HG02840 (cell line): ENCODE results near the gene MYRFL.
"Not testable (repeated sequence)": the region's sequence is repeated elsewhere in the genome, so short reads cannot be mapped to it uniquely, and the experiment has no call there.

ENCODE experiments used
- ATAC-seq: cut with Tn5 transposase; IDR thresholded peaks from one replicate; pipeline ENCODE4 v1.9.1; 2021; ENCODE audit warnings: mild to moderate bottlenecking, moderate library complexity, moderate number of reproducible peaks; ENCODE audit not compliant: unreplicated experiment, low FRiP score

The MYRFL gene

DNA sequence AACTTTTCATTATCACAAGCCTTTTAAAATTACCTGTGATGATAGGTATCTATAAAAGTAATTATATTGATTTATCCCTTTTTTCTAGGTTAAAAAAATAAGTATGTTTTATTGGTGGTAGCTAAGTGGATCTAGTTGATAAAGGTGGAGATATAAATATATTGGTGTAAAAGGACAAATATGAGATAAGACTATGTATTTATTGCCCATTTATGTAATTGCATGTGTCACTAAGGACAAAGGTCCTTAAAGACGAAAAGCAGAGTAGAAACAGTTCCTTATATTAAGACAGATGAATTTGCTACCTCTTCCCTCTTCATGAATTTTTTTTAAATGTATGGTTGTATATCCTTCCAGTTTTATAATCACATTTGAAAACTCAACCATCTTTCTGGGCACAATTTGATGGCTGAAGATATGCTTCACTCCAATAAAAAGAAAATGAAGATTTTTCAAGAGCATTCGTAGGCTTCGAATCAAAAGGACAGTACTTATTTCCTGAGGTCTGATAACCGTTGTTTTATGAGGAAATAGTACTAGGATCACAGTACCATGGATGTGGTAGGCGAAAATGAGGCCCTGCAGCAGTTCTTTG is at the start of gene MYRFL:
MYRFL (plus strand) TSS at position 262 of the 595 bp plus-strand sequence; CDS start at position 553, 291 bp downstream.
- no peak for ATAC-seq

DNA sequence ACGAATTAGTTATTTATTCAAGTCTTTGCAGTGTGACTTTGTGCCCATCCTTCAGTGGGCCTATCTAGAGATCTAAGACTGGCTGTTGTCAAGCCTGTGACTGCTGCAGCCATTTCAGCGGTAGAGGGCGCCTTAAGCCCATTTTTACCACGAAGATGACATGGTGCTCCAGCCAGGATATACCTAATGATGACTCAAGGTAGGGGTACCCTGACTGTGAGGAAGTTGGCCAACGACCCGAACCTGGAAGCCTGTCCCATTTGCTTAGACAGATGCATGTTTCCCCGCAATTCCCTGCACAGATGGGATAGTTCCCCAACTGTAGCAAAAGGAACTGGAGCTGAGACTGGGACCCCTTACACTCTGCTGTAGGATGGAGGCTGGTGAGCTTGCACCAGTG is 45.1 kb upstream of the MYRFL start:
- ATAC-seq, result no peak

DNA sequence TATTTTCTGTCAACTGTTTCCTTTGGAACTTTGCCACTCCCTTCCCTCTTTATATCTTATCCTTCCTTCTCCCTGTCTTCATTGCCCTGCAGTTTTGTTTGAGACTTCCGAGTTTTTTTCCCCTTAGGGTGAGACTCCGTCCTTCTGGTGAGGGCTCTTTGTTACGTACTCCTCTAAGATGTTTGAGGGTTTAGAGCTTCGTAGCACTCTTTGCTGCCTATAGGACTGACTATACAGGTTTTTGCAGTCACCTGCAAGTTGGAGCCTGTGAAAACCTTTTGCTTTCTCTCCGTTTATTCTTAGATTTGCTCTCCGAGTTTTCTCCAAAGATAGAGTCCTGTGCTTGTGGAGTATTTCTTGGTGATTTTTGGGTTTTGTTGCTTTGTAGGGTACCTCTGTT is 41.7 kb upstream of the MYRFL start:
- no peak for ATAC-seq

DNA sequence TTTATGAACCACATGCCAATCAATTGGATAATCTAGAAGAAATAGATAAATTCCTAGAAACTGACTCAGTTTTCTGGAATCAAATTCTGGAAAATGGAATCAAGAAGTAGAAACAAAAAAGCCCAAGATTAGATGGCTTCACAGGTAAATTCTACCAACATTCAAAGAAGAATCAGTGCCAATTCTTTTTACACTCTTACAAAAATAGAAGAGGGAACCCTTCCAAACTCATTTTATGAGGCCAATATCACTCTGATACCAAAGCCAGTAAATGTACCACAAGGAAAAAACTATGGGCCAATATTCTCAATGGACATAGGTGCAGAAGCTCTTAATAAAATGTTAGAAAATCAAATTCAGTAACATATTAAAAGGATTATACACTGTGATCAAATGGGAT is 35.7 kb upstream of the MYRFL start:
- ATAC-seq, result no peak

DNA sequence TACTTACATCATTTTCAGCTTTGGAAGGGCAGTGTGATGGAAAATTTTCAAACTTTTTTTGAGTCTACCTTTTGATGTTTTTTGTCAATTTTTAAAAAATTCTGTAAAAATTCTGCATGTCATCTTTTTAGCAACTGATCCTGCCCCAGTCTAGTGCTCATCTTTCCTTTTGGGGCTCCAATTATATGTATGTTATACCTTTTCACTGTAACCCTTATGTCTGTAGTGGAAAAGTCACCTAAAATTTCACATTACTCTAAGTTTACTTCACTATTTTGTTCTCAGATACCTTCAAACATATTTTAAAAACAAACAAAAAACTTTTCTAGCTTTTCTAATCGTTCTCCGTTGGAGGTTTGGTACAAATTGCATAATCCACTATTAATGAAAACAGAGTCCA is 32.5 kb upstream of the MYRFL start:
- no peak for ATAC-seq

DNA sequence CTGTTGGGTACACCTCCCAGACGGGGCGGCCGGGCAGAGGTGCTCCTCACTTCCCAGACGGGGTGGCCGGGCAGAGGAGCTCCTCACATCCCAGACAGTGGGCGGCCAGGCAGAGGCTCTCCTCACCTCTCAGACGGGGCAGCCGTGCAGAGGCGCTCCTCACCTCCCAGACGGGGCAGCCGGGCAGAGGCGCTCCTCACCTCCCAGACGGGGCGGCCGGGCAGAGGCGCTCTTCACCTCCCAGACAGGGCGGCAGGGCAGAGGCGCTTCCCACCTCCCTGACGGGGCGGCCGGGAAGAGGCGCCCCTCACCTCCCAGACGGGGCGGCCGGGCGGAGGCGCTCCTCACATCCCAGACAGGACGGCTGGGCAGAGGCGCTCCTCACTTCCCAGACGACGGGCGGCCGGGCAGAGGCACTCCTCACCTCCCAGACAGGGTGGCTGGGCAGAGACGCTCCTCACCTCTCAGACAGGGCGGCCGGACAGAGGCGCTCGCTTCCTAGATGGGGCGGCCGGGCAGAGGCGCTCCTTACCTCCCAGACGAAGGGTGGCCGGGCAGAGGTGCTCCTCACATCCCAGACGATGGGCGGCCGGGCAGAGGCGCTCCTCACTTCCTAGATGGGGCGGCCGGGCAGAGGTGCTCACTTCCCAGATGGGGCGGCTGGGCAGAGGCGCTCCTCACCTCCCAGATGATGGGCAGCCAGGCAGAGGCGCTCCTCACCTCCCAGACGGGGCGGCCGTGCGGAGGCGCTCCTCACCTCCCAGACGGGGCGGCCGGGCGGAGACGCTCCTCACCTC is 17.7 kb upstream of the MYRFL start:
- ATAC-seq, result not testable (repeated sequence)

DNA sequence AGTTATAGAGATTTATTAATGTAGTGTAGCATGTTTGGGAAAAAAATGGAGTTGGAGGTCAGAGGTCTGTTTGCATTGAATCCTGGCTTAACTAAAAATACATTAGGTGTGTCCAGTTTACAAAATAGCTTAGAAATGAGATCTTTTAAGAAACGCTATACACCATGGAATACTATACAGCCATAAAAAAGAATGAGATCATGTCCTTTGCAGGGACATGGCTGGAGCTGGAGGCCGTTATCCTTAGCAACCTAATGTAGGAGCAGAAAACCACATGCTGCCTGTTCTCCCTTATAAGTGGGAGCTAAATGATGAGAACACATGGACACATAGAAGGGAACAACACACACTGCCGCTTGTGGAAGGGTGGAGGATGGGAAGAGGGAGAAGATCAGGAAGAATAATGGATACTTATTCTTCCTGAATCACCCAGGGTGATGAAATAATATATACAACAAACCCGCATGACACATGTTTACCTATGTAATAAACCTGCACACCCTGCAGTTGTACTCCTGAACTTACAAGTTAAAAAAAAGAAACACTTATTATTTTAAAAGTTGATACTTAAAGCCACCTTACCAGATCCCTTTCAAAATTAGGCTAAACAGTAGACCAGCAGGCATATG is 14.0 kb upstream of the MYRFL start:
- no peak for ATAC-seq

DNA sequence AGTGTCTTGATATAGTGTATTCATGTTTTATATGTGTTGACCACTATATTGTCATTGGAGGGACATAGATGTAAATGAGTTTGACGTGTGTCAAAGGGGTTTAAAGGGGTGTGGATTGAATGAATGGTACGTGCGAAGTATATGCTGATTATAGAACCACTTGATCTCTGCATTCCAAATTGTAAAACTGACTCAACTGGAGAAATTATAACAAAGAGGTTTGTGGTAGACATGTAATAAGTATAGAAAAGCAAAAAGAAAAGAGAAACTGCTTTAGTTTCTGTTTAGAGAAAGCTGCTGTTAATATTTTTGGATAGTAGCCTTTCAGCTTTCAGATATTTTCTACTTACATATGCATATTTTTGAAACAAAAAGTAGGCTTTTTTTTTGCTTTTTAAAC is 8.9 kb upstream of the MYRFL start:
- no peak for ATAC-seq

DNA sequence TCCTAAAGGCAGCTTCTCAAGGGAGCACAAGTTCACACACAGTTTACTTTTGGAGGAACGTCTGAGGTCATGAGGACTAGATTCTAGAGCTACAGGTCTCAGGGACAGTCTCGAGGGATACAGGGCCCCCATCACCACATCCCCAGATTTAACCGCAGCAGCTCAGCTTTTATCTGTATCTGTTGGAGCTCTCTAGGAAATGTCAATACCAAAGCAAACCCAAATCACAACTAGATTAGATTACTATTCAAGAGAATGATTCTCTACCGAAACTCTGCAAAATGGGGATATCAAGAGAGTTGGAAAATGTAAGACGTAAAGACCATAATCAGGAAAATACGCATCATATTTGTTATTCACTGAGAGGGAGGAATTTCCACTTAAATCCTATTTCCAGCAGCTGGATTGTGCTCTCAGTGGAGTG is 4.0 kb upstream of the MYRFL start:
- no peak for ATAC-seq

DNA sequence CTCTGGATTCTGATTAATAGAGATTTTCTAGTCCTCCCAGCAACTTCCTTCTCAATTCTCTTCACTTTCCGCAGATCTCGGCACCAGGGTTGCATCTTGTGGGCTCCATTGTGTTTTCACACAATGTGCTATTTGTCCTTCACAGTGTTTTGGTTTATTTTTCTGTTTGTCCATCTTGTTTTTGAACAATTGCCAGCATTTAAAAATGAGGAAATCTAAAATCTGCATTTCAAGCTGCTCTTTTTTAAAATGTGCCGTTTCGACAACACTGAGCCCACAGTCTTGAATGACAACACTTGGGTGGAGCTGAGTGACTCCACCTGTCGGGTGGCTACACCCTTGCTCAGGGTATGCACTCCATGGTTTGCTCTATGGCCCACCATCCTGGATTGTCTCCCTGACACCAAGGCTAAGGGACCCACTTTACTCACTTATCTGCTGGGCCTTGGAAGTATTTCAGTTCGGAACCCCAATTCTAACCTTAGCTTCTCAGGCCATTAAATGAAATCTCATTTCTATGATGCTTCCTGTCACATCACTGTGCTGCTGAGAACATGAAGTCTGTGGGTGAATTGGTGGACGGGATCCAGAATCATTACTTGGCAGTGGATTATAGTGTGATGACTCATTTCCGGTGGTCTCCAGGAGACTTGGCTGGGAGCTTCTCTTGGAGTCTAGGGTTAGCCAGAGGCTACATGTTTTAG is 3.4 kb upstream of the MYRFL start:
- ATAC-seq, result no peak

DNA sequence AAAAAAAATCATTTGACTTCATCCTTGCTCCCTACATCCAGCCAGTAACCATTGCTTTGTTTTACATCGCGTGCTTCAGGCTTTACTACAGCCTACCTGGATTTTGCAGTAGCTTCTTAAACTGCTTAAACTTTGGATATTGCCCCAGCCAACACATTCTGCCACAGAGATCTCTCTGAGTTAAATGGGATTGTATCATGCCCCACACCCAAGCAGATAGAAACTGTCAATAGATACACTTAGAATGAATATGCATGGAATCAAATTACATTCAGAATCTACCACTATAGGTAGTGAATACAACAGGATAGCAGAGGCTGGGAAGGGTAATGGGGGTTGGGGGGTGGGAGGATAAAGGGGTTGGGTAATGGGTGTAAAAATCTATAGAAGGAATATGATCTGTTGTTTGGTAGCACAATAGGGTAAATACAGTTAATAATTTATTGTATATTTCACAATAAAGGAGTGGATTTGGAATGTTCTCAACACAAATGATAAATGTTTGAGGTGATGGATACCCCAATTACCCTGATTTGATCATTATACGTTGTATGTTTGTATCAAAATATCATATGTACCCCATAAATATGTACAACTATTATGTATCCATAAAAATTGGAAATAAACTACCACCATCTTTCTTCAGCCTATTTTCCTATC is 2.7 kb upstream of the MYRFL start:
- ATAC-seq, result no peak

DNA sequence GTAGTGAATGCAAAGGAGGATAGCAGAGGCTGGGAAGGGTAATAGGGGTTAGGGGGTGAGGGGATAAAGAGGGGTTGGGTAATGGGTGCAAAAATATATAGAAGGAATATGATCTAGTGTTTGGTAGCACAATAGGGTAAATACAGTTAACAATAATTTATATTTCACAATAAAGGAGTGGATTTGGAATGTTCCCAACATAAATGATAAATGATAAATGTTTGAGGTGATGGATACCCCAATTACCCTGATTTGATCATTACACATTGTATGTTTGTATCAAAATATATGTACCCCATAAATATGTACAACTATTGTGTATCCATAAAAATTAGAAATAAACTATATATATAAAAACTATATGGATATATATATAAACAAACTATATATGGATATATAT is 999 bp upstream of the MYRFL start:
- ATAC-seq, result no peak

DNA sequence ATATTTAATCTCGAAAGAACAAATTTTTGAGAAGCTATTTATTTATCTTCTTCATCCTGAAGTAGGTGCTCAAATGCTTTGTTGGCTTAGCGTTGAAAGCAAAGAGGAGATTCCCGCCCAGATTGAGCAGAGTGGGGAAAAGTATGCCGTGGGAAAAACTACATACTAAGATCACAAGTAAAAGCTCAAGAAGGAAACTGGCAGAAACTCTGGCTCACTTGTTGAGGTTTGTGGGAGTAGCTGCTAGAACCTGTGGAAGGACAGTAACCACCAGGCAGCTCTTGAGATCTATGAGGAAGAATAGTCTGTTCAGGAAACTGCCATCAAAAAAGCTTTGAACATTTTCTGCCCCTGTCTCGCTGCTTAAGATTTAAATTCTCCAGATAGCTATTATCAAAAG is 3.9 kb downstream of the MYRFL start:
- no peak for ATAC-seq

DNA sequence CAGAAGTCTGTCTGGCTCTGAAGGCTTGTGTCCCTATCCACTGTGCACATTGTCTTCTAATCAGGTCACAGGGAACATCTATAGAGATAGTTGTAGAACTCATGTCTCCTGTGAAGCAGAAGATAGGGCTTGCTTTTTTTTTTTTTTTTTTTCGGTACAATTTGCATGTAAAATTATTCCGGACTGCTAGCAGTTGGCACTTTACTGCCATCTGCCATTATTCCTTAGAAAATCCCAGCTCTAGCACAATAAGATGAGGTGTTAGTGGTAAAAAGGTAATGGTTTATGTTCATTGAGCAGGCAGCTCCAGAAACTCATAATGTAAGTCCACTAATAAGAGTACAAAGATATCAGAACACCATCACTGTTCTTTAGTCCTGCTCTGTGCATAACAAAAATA is 8.7 kb downstream of the MYRFL start:
- ATAC-seq, result no peak

DNA sequence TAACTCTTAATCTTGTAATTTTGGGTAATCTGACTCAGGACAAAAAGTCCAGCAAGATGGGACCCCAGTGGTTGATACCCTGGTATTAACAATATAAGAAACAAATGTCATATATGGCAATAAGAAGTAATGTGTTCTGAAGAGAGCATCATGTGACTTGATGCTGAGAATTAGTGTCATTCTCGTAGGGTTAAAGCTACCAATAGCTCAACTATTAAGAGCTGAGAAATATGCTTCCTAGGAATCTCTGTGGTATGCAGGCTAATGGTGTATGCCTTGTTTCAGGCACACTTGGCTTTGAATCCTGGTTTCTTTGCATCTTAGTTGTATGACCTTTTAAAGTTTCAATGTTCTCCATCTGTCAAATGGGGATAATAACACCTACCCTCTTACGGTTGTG is 9.1 kb downstream of the MYRFL start:
- ATAC-seq, result no peak

DNA sequence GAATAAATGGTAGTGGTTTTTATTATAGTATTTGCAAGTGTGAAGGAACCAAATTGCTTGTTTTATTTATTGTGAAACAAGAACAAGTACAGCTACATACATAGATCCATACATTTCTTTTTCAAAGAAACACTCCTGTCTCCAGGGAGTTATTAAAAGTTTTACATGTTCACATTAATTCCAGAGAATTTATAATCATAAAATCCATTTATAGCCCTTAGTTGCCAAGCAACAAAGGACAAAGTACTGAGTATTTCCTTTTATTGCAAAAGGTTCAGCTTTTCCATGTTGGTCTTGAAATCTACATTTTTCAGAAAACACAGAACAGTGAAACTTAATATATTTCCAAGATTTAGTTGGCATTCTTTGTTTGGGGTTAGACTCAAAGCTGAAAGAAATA is 9.5 kb downstream of the MYRFL start:
- ATAC-seq, result no peak

DNA sequence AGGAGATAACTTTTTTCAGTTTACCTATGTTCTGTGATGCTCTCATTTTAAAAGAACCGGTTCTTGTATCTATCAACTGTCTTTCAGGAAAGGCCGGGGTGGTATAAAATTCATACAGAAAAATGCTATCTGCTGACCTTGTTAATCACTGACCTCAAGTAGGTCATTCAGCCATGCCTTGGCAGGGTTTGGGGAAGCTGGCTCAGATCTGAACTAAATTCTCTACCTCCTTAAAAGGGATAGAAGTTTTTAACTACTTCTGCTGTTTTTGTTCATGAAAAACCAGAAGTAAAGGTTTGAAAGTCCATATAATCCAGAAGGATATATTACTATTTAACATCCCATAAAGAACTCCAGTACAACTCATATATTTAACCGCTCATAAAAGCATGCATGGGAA is 10.1 kb downstream of the MYRFL start:
- ATAC-seq, result no peak

DNA sequence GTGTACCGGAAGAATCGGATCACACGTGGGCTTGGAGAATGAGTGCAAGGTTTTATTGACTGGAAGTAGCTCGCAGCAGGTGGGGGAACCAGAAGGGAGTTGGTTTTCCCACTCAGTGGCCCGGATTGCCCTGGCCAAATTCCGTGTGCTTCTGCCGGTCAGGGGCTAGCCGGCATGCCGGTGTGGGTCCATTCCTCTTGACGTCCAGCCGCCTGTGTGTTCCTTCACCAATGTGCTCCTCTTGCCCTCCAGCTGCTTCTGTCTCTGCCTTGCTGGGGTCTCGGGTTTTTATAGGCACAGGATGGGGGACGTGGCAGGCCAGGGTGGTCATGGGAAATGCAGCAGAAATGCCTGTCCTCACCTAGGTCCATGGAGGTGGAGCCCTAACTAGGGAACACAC is 11.0 kb downstream of the MYRFL start:
- no peak for ATAC-seq

DNA sequence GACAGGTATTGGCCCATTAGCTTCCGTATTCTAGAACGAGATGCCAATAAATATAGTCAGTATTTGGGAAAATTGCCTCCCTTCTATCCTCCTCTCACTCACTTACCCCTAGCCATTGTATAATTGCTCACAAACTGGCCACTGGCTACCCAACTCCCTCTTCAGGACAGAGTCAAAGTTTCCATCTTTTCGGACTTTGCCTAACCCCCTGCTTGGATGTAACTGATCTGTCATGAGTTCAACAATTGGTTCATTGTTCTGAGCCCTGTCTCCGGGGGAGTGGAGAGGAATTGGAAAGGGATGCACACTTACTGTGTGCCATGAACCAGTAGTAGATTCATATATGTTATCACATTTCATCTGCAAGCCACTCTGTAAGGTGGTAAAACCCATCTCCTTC is 12.2 kb downstream of the MYRFL start:
- no peak for ATAC-seq

DNA sequence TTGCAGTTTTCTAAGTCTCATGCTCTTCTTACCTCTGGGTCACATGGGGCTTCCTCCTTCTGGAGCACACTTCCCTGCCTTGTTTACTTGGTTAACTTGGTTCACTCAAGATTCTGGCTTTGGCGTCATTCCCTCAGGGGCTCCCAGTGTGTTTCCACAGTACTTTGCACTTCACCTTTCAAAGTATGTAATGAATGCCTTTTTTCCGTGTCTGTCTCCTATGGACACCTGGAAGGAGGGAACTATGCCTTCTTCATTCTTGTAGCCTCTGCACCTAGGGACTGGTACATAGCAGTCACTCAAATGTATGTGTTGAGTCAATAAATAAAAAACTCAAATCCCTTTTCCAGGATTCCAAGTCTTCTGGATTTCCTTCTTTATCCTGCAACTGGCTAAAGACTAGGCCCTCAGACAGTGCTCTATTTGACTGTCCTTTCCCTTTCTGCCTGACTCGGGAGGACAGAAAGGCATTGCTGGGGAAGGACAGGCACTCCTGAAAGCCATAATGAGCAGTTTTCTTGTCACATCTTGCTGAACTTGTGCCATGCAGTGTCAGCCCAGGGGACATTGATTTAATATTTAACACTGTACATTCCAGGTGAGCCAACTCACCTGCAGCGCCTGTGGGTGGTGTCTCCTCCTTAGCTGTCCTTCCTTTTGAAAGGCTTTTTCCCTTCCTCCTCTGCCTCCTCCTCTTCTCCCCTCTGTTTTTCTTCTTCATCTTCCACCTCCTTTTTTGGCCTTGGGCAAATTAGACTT is 12.8 kb downstream of the MYRFL start:
- ATAC-seq, result no peak
